Heart left ventricle (tissue), 13 donors: Measurements from ENCODE around the gene CRY1.

ENCODE experiments used
- CTCF ChIP-seq, 12 donors: fragments of 200-600 bp; sonication (generic) in 4 of 12; IDR thresholded peaks; one replicate each; pipeline versions ENCODE4 v1.5.0 to v1.8.0; 2018 to 2022; ENCODE audit warnings: antibody characterized with exemption in 12 of 12, mild to moderate bottlenecking in 5 of 12
- POLR2A ChIP-seq, 2 donors: fragments of 450-650 bp; IDR thresholded peaks; one replicate each; pipeline ENCODE4 v1.6.1; 2017; ENCODE audit warnings: antibody characterized with exemption in 2 of 2, mild to moderate bottlenecking in 2 of 2, moderate library complexity in 2 of 2
- donor health status: ischemic (EF 13 %, LVEDD 7.1; RV severe dilation, severe dysfunction).
- donor health status: DM: no; HTN: yes; CAD: no.
- donor health status: DM: no; HTN: no; CAD: no.
- donor health status: ischemic (EF 25% LVEDD 6.9; RV normal size, moderate dysfunction).
- donor health status: ischemic (EF 25% LVEDD 5.7; RV mildly dilated, moderate dysfunction).
- donor health status: ischemic (EF 35%, LVEDD 5.7; RV mildly dilated, moderate dysfunction).
- donor health status: nonischemic (EF 11% LVEDD 7.7; RV severe dilation, severe dysfunction).
- donor health status: DM: yes; HTN: yes; CAD: no.
- donor health status: PGD.
- donor health status: ischemic (EF 29% LVEDD 5.4; RV normal size, mild dysfunction).
- donor health status: nonischemic (EF 23%, LVEDD 6.1; RV moderate dilation, normal function).

- no peak for TF ChIP-seq CTCF (IDR thresholded peaks at IDR 0.05)
- no peak for TF ChIP-seq POLR2A (IDR thresholded peaks at IDR 0.05)
Measured at GRCh38 chr12:106986135-106986534, 107.2 kb downstream of the CRY1 start.
